C4-2B (cell line): ENCODE data around the gene C11orf86.
"Not testable (repeated sequence)": the region's sequence is repeated elsewhere in the genome, so short reads cannot be mapped to it uniquely, and the experiment has no call there.

ENCODE experiments used
- CTCF ChIP-seq: fragments of 450-650 bp; conservative IDR thresholded peaks from 2 replicates; pipeline ENCODE4 v1.5.1; 2017; ENCODE audit warnings: mild to moderate bottlenecking
- ZFX ChIP-seq: fragments of 450-650 bp; IDR thresholded peaks from 2 replicates; pipeline ENCODE4 v1.6.1; 2017

GRCh38 chr11:66988741-66989140 is 13.6 kb downstream of the C11orf86 start:
- not testable (repeated sequence) for TF ChIP-seq CTCF, ZFX
